B cell (primary cell): Measurements from ENCODE around the gene NRG2. TPM values are rescaled to one million over a fixed set of nuclear protein-coding genes. Genes with fewer than 3 reads are reported as not detected.
A peak's percentile ranks its signal among the peaks of the same experiment; 100 is the strongest.

Experiments used
- ATAC-seq: fragments of 200-7000 bp; cut with Tn5 transposase; one replicate; pipeline ENCODE4 v1.10.0; 2021; ENCODE audit warnings: low read depth, mild to moderate bottlenecking, moderate number of reproducible peaks, moderate library complexity
- CTCF ChIA-PET: fragments of 350-600 bp; sonication (Branson Sonifier 250); formaldehyde crosslinking; loops from one replicate; lab custom pipeline; 2021; ENCODE audit warnings: antibody characterized with exemption, inconsistent platforms; lab: Charles Lee
- POLR2A ChIA-PET: fragments of 350-600 bp; sonication (Branson Sonifier 250); formaldehyde crosslinking; loops from one replicate; lab custom pipeline; 2021; ENCODE audit warnings: antibody characterized with exemption; lab: Charles Lee
- DNase-seq: peaks from one replicate; pipeline ENCODE4 v3.0.0; 2013
- H2AFZ ChIP-seq: 2 replicates; pipeline ENCODE4 v1.6.1; 2012; ENCODE audit warnings: mild to moderate bottlenecking, low read depth, low read length; ENCODE audit not compliant: insufficient read depth, poor library complexity, severe bottlenecking
- H3K27ac ChIP-seq, 2 donors: 1 replicate in 1 of 2; 2 replicates in 1 of 2; pipeline ENCODE4 v1.5.1; 2012 to 2013; ENCODE audit warnings: low read length in 2 of 2, mild to moderate bottlenecking in 2 of 2, moderate library complexity in 1 of 2
- H3K27me3 ChIP-seq, 4 experiments: fragments of 200-600 bp in 1 of 4; sonication (generic) in 1 of 4; replicated peaks in 1 of 4; 1 replicate in 2 of 4; 2 replicates in 2 of 4; pipeline versions ENCODE4 v1.6.1 to v1.7.0; 2013 to 2016; ENCODE audit warnings: low read length in 3 of 4, mild to moderate bottlenecking in 2 of 4, mixed read lengths in 1 of 4, moderate library complexity in 1 of 4; ENCODE audit not compliant: insufficient read depth in 4 of 4, control insufficient read depth in 3 of 4; ENCODE audit errors: control extremely low read depth in 1 of 4
- H3K36me3 ChIP-seq, 2 experiments: replicated peaks in 1 of 2; 1 replicate in 1 of 2; 2 replicates in 1 of 2; pipeline versions ENCODE4 v1.6.1 to v1.7.1; 2013; ENCODE audit warnings: low read length in 1 of 2; ENCODE audit not compliant: insufficient read depth in 2 of 2, control insufficient read depth in 1 of 2; ENCODE audit errors: control extremely low read depth in 1 of 2, extremely low read depth in 1 of 2
- H3K4me1 ChIP-seq, 2 donors: fragments of 200-600 bp in 1 of 2; sonication (generic) in 1 of 2; 1 replicate in 1 of 2; 2 replicates in 1 of 2; pipeline versions ENCODE4 v1.5.1 to v1.6.1; 2013 to 2017; ENCODE audit warnings: low read length in 2 of 2; ENCODE audit not compliant: control insufficient read depth in 2 of 2, insufficient read depth in 2 of 2
- H3K4me2 ChIP-seq: replicated peaks from 2 replicates; pipeline ENCODE3; 2012; ENCODE audit warnings: mild to moderate bottlenecking, low read depth, low read length; ENCODE audit not compliant: poor library complexity, severe bottlenecking
- H3K4me3 ChIP-seq, 5 experiments: fragments of 200-600 bp in 1 of 5; sonication (generic) in 1 of 5; 1 replicate in 3 of 5; 2 replicates in 2 of 5; pipeline versions ENCODE4 v1.5.1 to v1.7.0; 2011 to 2016; ENCODE audit warnings: low read length in 4 of 5, mild to moderate bottlenecking in 4 of 5, low read depth in 2 of 5, control low read depth in 1 of 5, moderate library complexity in 1 of 5; ENCODE audit not compliant: insufficient read depth in 1 of 5; ENCODE audit errors: control extremely low read depth in 1 of 5, extremely low read depth in 1 of 5
- H3K79me2 ChIP-seq: fragments of 200-600 bp; sonication (generic); one replicate; pipeline ENCODE4 v1.6.0; 2016; ENCODE audit warnings: low read length; ENCODE audit not compliant: control insufficient read depth, insufficient read depth
- H3K9ac ChIP-seq: fragments of 200-600 bp; sonication (generic); 2 replicates; pipeline ENCODE4 v1.6.1; 2017; ENCODE audit warnings: mild to moderate bottlenecking, low read length, moderate library complexity
- H3K9me3 ChIP-seq, 3 donors: one replicate each; pipeline versions ENCODE4 v1.6.1 to v1.7.1; 2013; ENCODE audit warnings: low read length in 2 of 3; ENCODE audit not compliant: control insufficient read depth in 2 of 3, insufficient read depth in 1 of 3; ENCODE audit errors: control extremely low read depth in 1 of 3
- H4K20me1 ChIP-seq: 2 replicates; pipeline ENCODE4 v1.6.0; 2012; ENCODE audit warnings: mild to moderate bottlenecking, low read length; ENCODE audit not compliant: insufficient read depth, control insufficient read depth, poor library complexity, severe bottlenecking
- H3K27ac Mint-ChIP-seq: one replicate; pipeline ENCODE4 v1.8.0; 2021; ENCODE audit warnings: mixed read lengths
- H3K27me3 Mint-ChIP-seq: one replicate; pipeline ENCODE4 v1.8.0; 2021; ENCODE audit warnings: mixed read lengths
- H3K4me1 Mint-ChIP-seq: one replicate; pipeline ENCODE4 v1.8.0; 2021; ENCODE audit warnings: mixed read lengths
- H3K4me3 Mint-ChIP-seq: one replicate; pipeline ENCODE4 v1.8.0; 2021; ENCODE audit warnings: mixed read lengths
- H3K9me3 Mint-ChIP-seq: one replicate; pipeline ENCODE4 v1.8.0; 2022; ENCODE audit warnings: mixed read lengths; ENCODE audit not compliant: insufficient read depth
- CTCF ChIP-seq: fragments of 200-600 bp; IDR thresholded peaks from one replicate; pipeline ENCODE4 v1.8.0; 2022; ENCODE audit warnings: antibody characterized with exemption, mild to moderate bottlenecking
- EZH2 ChIP-seq: IDR thresholded peaks from 2 replicates; pipeline ENCODE4 v1.6.1; 2012; ENCODE audit warnings: borderline replicate concordance, low read depth, mild to moderate bottlenecking, moderate library complexity, low read length; ENCODE audit not compliant: insufficient read depth, poor library complexity, severe bottlenecking
- WGBS: methylation state at CpG from one replicate; pipeline ENCODE4 v1.1.5; 2013; ENCODE audit warnings: missing lambda C conversion rate; ENCODE audit not compliant: insufficient coverage; 5-methylcytosine and 5-hydroxymethylcytosine counted together
- intact Hi-C: fragments of 100-400 bp; cut with micrococcal nuclease; formaldehyde crosslinking; loops from one replicate; pipeline ENCODE4 v1.10.0; 2022
- polyA plus RNA-seq: library from polyadenylated mRNA; depleted of rRNA; stranded (reverse); fragments of >200 nt; gene quantifications from 2 replicates; pipeline ENCODE4 v1.2.3, GENCODE V29; 2012
- total RNA-seq, 2 donors: library from RNA; stranded (reverse); fragments of 120-200 nt in 1 of 2; gene quantifications; 1 replicate in 1 of 2; 2 replicates in 1 of 2; pipeline versions ENCODE4 v1.2.3 to v1.2.4, GENCODE V29; 2013 to 2022

Gene NRG2
- total and polyA plus RNA-seq, 2 donors (not counting 1 experiment from before 2014, with no cell fraction given): 0.13 to 0.15 TPM

DNA sequence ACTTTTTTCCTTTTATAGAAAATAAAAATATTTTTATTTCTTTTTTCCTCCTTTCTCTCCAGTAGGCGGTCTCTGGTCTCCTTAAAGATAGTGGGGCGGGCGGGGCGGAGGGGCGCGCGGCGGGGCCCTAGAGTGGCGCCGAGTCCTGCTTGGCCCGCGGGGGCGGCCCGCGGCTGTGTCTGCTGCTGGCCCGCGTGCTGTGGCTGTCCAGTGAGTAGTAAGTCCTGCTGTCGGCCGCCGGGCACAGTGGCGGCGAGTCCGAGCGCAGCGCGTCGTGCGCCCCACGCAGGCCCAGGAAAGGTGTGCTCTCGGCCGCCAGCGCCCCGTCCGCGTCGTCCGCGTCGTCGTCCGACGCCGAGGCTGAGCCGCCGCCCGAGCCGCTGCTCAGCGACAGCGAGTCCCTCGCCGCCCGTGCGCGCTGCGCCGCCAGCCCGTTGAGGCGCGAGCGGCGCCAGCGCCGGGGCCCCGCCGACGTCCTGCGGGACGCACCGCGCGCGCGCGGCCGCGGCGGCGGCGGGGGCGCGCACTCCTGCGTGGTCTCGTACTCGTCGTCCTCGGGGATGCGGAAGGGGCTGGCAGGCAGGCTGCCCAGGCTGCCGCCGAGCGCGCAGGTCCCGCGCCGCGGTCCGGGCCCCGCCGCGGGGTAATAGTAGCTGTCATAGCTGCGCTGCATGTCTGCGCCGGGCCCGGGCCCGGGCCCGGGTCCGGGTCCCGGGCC lies 195.2 kb downstream of the NRG2 start:
- Histone ChIP-seq H3K36me3 (no peaks in the 10 kb centered on the region), H3K27me3 (peaks cover 0 to 36% (median 18%) of the 10 kb centered on the region in 4 experiments), H4K20me1 (no peaks in the 10 kb centered on the region), H3K9ac (peak overlapping the region; percentile 77), H3K9me3 (no peaks in the 10 kb centered on the region), H3K4me2 (peak overlapping the region; percentile 93), H3K27ac (peak overlapping the region in 1 of 2 donors; percentile 60), H2AFZ (peak overlapping the region; percentile 88), H3K4me1 (peaks cover 8 to 16% of the 10 kb centered on the region in 2 donors), H3K4me3 (peak overlapping the region in 4 of 5 experiments; percentile 45 to 86 (median 60)), H3K79me2 (no peaks in the 10 kb centered on the region)
- ATAC-seq: peak; percentile 88
- CTCF ChIA-PET: interaction anchor here (0.6 to 3.9 kb wide), 7 partner anchors 13 to 84 kb away, joined by 3 to 21 read pairs (median 4); no protein-coding TSS in a partner anchor
- H3K9me3 Mint-ChIP-seq: no peaks in the 10 kb centered on the region
- POLR2A ChIA-PET: interaction anchor here (1.0 kb wide), 1 partner anchor 555 kb away, joined by 3 read pairs; the partner anchor contains the start of gene MATR3
- peak overlapping the region; percentile 78 for H3K4me3 Mint-ChIP-seq
- H3K4me1 Mint-ChIP-seq: peaks cover 15% of the 10 kb centered on the region
- intact Hi-C loops: loop anchor here (5.0 kb wide), 3 partner anchors 216 to 1636 kb away; partner anchors contain the start of gene CDC23
- peaks cover 19% of the 10 kb centered on the region for H3K27me3 Mint-ChIP-seq
- H3K27ac Mint-ChIP-seq: peak overlapping the region; percentile 75
- DNase-seq: peak; percentile 92
- TF ChIP-seq EZH2 (no peak), CTCF (peak; percentile 27)
- under 1% methylated on average over 107 of the region's 107 CpGs for WGBS
